Measurements from ENCODE around the gene OLFM1. TPM values are rescaled to one million over a fixed set of nuclear protein-coding genes. Genes with fewer than 3 reads are reported as not detected.

Gene OLFM1
- total RNA-seq, 1 donor from 2014 or later = 0.58 TPM

DNA sequence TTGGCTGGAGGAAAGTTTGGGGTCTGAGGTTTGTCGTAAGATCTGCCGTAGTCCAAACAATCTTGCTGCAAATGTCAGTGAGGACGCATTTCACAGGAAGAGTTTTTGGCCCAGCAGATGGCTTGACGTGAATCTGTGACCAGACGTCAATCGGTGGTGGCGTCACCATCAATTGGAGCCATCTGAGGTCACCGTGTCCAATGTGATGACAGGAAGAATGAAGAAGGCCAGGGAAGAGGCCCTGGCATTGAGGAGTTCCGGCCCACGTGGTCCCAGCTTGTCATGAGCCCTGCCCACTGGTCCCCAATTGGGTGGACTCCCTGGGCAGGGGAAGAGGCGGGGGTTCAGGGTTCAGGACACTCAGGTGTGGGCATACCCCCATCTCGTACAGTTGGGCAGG is 79.9 kb downstream of the OLFM1 start:
- no peak for DNase-seq (ENCODE audit: extremely low read depth, low read depth, low spot score)

DNA sequence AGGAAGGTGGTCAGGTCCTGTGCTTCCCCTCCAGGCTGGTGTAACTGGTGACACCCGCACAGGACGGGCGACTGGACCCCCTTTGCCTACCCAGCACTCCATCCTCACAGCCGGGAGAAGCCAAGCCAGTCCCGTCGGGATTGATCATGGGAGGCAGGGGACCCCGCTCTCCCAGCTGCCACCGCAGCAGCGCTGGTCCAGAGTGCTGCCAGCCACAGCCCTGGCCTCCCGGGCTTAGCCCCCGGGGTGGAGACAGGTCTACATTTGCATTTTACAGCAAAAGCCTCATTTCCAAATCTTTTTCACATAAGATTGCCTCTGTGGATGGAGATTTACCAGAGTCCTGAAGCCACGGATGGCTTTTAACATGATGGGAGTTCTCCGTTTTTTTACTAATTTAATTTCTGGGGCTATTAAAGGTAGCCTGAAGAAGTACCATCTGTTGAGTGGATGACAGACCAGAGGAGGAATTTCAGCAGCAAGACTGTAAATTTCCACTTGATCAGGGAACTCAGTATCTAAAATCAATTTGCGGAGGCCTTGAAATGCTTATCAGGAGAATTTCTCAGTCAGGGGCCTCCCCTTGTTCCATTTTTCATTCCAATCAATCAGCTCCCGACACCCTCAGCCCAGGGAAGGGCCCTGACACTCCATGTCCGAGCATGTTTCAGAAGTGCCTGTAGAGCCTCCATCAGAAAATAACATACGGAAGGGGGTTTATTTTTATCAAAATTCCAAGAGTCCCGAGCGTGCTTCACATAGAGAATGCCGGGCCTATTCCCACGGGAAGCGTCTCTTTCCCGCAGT is 80.6 kb downstream of the OLFM1 start:
- DNase-seq (ENCODE audit: extremely low read depth, low read depth, low spot score) = no peak

DNA sequence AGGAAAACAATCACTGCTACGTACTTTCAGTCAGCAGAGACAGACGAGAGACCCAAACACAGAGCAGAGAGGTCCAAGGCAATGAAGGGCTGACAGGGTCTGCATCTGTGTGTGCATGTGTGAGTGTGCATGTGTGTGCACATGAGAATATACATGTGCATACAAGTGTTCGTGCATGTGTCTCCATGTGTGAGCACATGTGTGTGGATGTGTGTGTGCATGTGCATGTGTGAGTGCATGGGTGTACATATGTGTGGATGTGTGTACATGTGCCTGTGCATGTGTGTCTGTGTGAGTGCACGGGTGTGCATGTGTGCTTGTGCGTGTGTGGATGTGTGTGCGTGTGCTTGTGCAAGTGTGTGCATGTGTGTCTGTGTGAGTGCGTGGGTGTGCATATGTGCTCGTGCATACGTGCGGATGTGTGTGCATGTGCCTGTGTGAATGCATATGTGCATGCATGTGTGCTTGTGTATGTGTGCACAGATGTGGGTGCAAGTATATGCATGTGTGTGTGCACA is 82.3 kb downstream of the OLFM1 start:
- DNase-seq (ENCODE audit: extremely low read depth, low read depth, low spot score) = no peak

DNA sequence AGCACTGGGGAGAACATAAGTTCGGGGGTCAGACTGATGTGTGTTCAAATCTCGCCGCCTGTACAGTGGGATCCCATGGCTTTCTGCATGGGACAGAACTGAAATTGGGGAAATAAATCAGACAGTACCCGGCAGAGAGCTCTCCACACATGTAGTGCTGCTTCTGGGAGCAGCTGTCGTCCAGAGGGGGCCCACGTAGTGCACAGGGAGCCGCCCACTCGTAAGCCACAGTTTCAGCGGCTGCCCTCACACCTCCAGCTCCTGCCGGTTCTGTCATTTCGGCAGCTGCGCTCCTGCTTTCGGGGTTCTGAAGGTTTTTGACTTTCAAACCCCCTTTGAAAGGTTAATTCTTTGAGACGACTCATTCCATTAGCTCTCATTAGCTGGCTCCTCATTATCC is 83.1 kb downstream of the OLFM1 start:
- no peak for DNase-seq (ENCODE audit: extremely low read depth, low read depth, low spot score)

Other genes starting within 250 kb of the OLFM1 start
- gene FCN2, start 206.9 kb upstream of the OLFM1 start, total RNA-seq = not detected in 2 replicates
- not detected in 2 replicates for gene FCN1, start 169.8 kb upstream of the OLFM1 start, total RNA-seq

Data from glomerular endothelial cell (primary cell).